ENCODE results near the gene AP2M1. TPM values are rescaled to one million over a fixed set of nuclear protein-coding genes. Genes with fewer than 3 reads are reported as not detected.

The AP2M1 gene
- total RNA-seq, 2 experiments from 2014 or later, result 147 to 158 TPM

GRCh38 chr3:184181596-184181995 is 6.9 kb downstream of the AP2M1 start:
- H3K9me2 ChIP-seq (ENCODE audit: insufficient read depth, low read length), result no peaks in the 10 kb centered on the region
- no peak for TF ChIP-seq EZH2phosphoT487 (IDR thresholded peaks at IDR 0.05; ENCODE audit: borderline replicate concordance, low read depth, low read length)
- TF ChIP-seq CTCF (conservative IDR thresholded peaks at IDR 0.05; ENCODE audit: low read length), result no peak
- intact Hi-C loops (cut with micrococcal nuclease; ENCODE audit: unreplicated experiment), result no loop called here
- no peak overlapping the region for H3K4me2 ChIP-seq (ENCODE audit: low read length)
- no peaks in the 10 kb centered on the region for H3K9me3 ChIP-seq (ENCODE audit: low read length)
- BruUV-seq (replicated peaks), result no TSS peak
- H3K4me1 ChIP-seq (ENCODE audit: insufficient read depth, low read length, poor library complexity, severe bottlenecking), result peaks cover 17% of the 10 kb centered on the region
- DNase-seq (ENCODE audit: low spot score), result no peak
- H2AFZ ChIP-seq (ENCODE audit: low read length), result no peak overlapping the region
- H3K27ac ChIP-seq (ENCODE audit: low read depth, low read length, poor library complexity, severe bottlenecking), result no peak overlapping the region
- ChIA-PET POLR2A (no interaction called here), CTCF (ENCODE audit: unreplicated experiment) (no interaction called here)
- H3K4me3 ChIP-seq (ENCODE audit: low read depth, low read length, poor library complexity, severe bottlenecking), result no peak overlapping the region
- no peaks in the 10 kb centered on the region for H4K20me1 ChIP-seq (ENCODE audit: insufficient read depth, low read length)
- peaks cover 4% of the 10 kb centered on the region for H3K79me2 ChIP-seq (ENCODE audit: insufficient read depth, low read depth, low read length)
- H3K36me3 ChIP-seq (ENCODE audit: insufficient read depth, low read length), result peaks cover 76% of the 10 kb centered on the region

- Histone ChIP-seq H3K79me2 (ENCODE audit: insufficient read depth, low read depth, low read length) (peaks cover 22% of the 10 kb centered on the region), H3K9me2 (ENCODE audit: insufficient read depth, low read length) (no peaks in the 10 kb centered on the region), H3K9me3 (ENCODE audit: low read length) (no peaks in the 10 kb centered on the region), H2AFZ (ENCODE audit: low read length) (no peak overlapping the region), H3K4me2 (ENCODE audit: low read length) (no peak overlapping the region), H3K36me3 (ENCODE audit: insufficient read depth, low read length) (peaks cover 72% of the 10 kb centered on the region), H3K4me3 (ENCODE audit: low read depth, low read length, poor library complexity, severe bottlenecking) (no peak overlapping the region), H3K4me1 (ENCODE audit: insufficient read depth, low read length, poor library complexity, severe bottlenecking) (peaks cover 16% of the 10 kb centered on the region), H4K20me1 (ENCODE audit: insufficient read depth, low read length) (peaks cover 7% of the 10 kb centered on the region; the same call in 1 of the 2 replicates), H3K27ac (ENCODE audit: low read depth, low read length, poor library complexity, severe bottlenecking) (no peak overlapping the region)
- ChIA-PET CTCF (ENCODE audit: unreplicated experiment) (no interaction called here), POLR2A (interaction anchor here (0.5 to 1.1 kb wide), 2 partner anchors 10 to 21 kb away, joined by 4 to 6 read pairs; no protein-coding TSS in a partner anchor)
- no peak for DNase-seq (ENCODE audit: low spot score)
- BruUV-seq (replicated peaks), result TSS peak; percentile 71
- TF ChIP-seq CTCF (conservative IDR thresholded peaks at IDR 0.05; ENCODE audit: low read length), result no peak
- TF ChIP-seq EZH2phosphoT487 (IDR thresholded peaks at IDR 0.05; ENCODE audit: borderline replicate concordance, low read depth, low read length), result no peak
- intact Hi-C loops (cut with micrococcal nuclease; ENCODE audit: unreplicated experiment), result no loop called here
These were observed 9.0 kb downstream of the AP2M1 start for GRCh38 chr3:184183679-184184078.

GRCh38 chr3:184184546-184185230 is 10.0 kb downstream of the AP2M1 start:
- H3K4me1 ChIP-seq (ENCODE audit: insufficient read depth, low read length, poor library complexity, severe bottlenecking), result peaks cover 16% of the 10 kb centered on the region
- TF ChIP-seq CTCF (conservative IDR thresholded peaks at IDR 0.05; ENCODE audit: low read length), result no peak
- no peak for TF ChIP-seq EZH2phosphoT487 (IDR thresholded peaks at IDR 0.05; ENCODE audit: borderline replicate concordance, low read depth, low read length)
- no TSS peak for BruUV-seq (replicated peaks)
- DNase-seq (ENCODE audit: low spot score), result no peak
- H3K4me2 ChIP-seq (ENCODE audit: low read length), result peak overlapping the region; percentile 77
- peaks cover 73% of the 10 kb centered on the region for H3K36me3 ChIP-seq (ENCODE audit: insufficient read depth, low read length)
- H2AFZ ChIP-seq (ENCODE audit: low read length), result peak overlapping the region; percentile 75; the same call in 1 of the 2 replicates
- H3K9me3 ChIP-seq (ENCODE audit: low read length), result no peaks in the 10 kb centered on the region
- H3K79me2 ChIP-seq (ENCODE audit: insufficient read depth, low read depth, low read length), result peaks cover 23% of the 10 kb centered on the region
- intact Hi-C loops (cut with micrococcal nuclease; ENCODE audit: unreplicated experiment), result loop anchor here (1.0 to 5.0 kb wide), 2 partner anchors 10 to 63 kb away; partner anchors contain the start of genes ALG3, AP2M1 and EEF1AKMT4
- H3K4me3 ChIP-seq (ENCODE audit: low read depth, low read length, poor library complexity, severe bottlenecking), result peak overlapping the region; percentile 97
- ChIA-PET CTCF (ENCODE audit: unreplicated experiment) (no interaction called here), POLR2A (interaction anchor here (1.1 to 2.1 kb wide), 3 partner anchors 11 to 115 kb away, joined by 3 to 20 read pairs (median 4); partner anchors contain the start of gene DVL3)
- H3K9me2 ChIP-seq (ENCODE audit: insufficient read depth, low read length), result no peaks in the 10 kb centered on the region
- no peak overlapping the region for H3K27ac ChIP-seq (ENCODE audit: low read depth, low read length, poor library complexity, severe bottlenecking)
- H4K20me1 ChIP-seq (ENCODE audit: insufficient read depth, low read length), result peaks cover 7% of the 10 kb centered on the region; the same call in 1 of the 2 replicates
